HG02852 (cell line): ENCODE measurements around the gene MBOAT2.
"Not testable (repeated sequence)": the region's sequence is repeated elsewhere in the genome, so short reads cannot be mapped to it uniquely, and the experiment has no call there.

Experiments used
- ATAC-seq: cut with Tn5 transposase; IDR thresholded peaks from one replicate; pipeline ENCODE4 v1.9.1; 2021; ENCODE audit warnings: mild to moderate bottlenecking, moderate library complexity; ENCODE audit not compliant: unreplicated experiment

The MBOAT2 gene

GRCh38 chr2:8962890-8963289 is 40.6 kb downstream of the MBOAT2 start:
- no peak for ATAC-seq

GRCh38 chr2:8957628-8958027 is 45.9 kb downstream of the MBOAT2 start:
- ATAC-seq, result no peak

GRCh38 chr2:8956774-8957173 is 46.7 kb downstream of the MBOAT2 start:
- ATAC-seq, result no peak

- ATAC-seq, result no peak
Observed at GRCh38 chr2:8954990-8955389, 48.5 kb downstream of the MBOAT2 start.

- no peak for ATAC-seq
Observed at GRCh38 chr2:8953525-8953924, 50.0 kb downstream of the MBOAT2 start.

- ATAC-seq, result no peak
Observed at GRCh38 chr2:8939486-8940114, 63.9 kb downstream of the MBOAT2 start.

GRCh38 chr2:8938384-8938783 is 65.1 kb downstream of the MBOAT2 start:
- ATAC-seq, result no peak

GRCh38 chr2:8935982-8936381 is 67.5 kb downstream of the MBOAT2 start:
- no peak for ATAC-seq

GRCh38 chr2:8934338-8934737 is 69.1 kb downstream of the MBOAT2 start:
- no peak for ATAC-seq

- no peak for ATAC-seq
Observed at GRCh38 chr2:8932702-8933101, 70.8 kb downstream of the MBOAT2 start.

- ATAC-seq, result not testable (repeated sequence)
Observed at GRCh38 chr2:8930185-8930584, 73.3 kb downstream of the MBOAT2 start.

- no peak for ATAC-seq
Observed at GRCh38 chr2:8929128-8929527, 74.4 kb downstream of the MBOAT2 start.

- ATAC-seq, result no peak
Observed at GRCh38 chr2:8927510-8928455, 75.7 kb downstream of the MBOAT2 start.

GRCh38 chr2:8926356-8926755 is 77.1 kb downstream of the MBOAT2 start:
- ATAC-seq, result no peak

- ATAC-seq, result no peak
Observed at GRCh38 chr2:8925411-8925810, 78.1 kb downstream of the MBOAT2 start.

- no peak for ATAC-seq
Observed at GRCh38 chr2:8923183-8923582, 80.3 kb downstream of the MBOAT2 start.

- no peak for ATAC-seq
Observed at GRCh38 chr2:8922431-8922830, 81.1 kb downstream of the MBOAT2 start.

GRCh38 chr2:8918412-8918811 is 85.1 kb downstream of the MBOAT2 start:
- ATAC-seq, result no peak

- no peak for ATAC-seq
Observed at GRCh38 chr2:8915941-8916340, 87.5 kb downstream of the MBOAT2 start.

GRCh38 chr2:8913767-8914166 is 89.7 kb downstream of the MBOAT2 start:
- not testable (repeated sequence) for ATAC-seq

GRCh38 chr2:8907764-8908288 is 95.7 kb downstream of the MBOAT2 start:
- ATAC-seq, result no peak

- not testable (repeated sequence) for ATAC-seq
Observed at GRCh38 chr2:8903924-8904323, 99.6 kb downstream of the MBOAT2 start.
